GM19035 (cell line): ENCODE measurements around the gene SNHG17.
"Not testable (repeated sequence)": the region's sequence is repeated elsewhere in the genome, so short reads cannot be mapped to it uniquely, and the experiment has no call there.

ENCODE experiments used
- ATAC-seq: cut with Tn5 transposase; IDR thresholded peaks from one replicate; pipeline ENCODE4 v1.9.1; 2021; ENCODE audit not compliant: unreplicated experiment

The SNHG17 gene

DNA sequence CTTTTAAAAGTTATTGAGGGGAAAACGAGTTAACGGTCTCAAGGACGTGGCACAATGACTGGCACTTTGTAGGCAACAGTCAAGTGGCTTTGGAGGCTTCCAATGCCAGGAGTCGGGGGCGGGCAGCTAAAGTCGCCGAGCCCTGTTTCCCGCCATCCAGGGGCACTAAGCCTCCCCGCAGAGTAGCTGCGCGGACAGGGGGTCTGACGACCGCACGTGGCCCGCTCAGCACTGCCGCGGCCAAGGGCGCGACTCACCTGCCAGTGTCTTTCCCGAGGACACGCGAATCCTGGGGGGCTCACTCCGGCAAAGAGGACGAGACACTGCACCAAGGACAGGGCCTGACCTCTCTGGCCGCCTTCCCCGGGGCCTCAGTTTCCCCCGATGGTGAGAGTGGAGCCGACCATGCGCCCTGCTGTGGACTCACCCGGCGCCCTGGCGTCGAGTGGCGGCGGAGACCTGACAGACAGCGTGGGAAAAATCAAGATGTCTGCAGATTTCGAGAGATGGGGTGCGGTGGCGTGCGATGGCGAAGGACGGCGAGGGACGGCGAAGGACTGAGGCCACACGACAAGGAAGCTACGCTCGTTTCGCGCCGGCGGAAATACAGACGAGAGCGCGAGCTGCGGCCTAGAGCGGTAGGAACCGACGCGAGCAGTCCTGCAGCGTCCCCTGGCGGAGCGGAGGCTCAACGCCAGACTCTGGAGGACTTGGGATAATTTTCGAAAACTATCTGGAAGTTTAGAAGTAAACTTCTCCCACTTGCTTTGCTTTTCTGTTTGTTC, at the start of gene SNHG17:
Gene SNHG17, minus strand, starts transcription at position 559 of the 785 bp plus-strand sequence.
- ATAC-seq: peak; percentile 70

DNA sequence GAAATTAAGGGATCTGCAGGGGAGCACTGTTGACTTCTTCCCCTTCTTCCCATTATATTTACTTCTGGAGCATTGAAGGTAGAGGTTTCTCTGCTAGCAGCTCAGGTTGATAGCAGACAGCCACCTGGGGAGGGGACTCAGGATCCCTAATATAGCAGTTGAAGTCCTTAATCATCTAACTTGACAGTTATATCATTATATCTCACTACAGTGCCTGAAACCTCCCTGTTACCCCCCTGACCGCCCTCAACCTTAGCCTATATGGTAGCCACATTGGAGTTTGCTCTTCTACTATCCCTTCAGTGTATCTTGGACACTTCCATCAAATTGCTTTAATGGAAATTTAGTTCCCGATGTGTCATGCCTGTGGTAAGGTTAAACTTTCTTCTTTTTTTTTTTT, 44.5 kb upstream of the SNHG17 start:
- ATAC-seq: no peak

DNA sequence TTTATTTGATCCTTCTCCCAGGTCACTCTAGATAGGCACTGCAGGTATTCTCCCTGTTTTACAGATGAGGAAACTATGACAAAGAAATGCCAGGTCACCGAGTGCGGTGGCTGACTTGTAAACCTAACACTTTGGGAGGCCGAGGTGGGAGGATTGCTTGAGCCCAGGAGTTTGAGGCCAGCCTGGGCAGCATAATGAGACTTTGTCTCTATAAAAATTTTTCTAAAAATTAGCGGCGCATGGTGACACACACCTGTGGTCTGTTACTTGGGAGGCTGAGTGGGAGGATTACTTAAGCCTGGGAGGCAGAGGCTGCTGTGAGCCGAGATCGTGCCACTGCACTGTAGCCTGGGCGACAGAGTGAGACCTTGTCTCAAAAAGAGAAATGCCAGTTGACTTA, 42.6 kb upstream of the SNHG17 start:
- ATAC-seq: no peak

DNA sequence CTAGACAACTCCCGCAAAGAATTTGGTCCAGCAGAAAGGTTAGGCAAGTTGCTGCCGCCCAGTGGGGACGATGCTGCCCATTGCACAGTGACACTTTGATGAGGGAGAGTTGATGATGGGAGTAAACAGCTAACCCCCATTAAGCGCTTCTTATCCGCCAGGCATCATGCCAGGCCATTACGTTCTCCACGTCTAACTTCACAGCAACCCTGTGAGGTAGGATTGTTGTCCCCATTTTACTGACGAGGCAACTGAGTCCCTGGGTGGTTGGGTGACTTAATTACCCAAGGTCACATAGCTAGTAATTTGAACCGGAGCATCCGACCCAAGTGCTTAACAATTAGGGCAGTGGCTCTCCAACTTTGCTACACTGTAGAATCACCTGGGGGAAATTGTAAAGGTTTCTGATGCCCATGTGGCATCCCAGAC, 38.3 kb upstream of the SNHG17 start:
- peak; percentile 6 for ATAC-seq

- ATAC-seq: peak; percentile 95
These were observed 37.6 kb upstream of the SNHG17 start, which contains the start of gene RALGAPB for GRCh38 chr20:38472513-38473366. TSS of gene RALGAPB (plus strand) at chr20:38472843. CDS start at chr20:38488433, 15,590 bp downstream.

DNA sequence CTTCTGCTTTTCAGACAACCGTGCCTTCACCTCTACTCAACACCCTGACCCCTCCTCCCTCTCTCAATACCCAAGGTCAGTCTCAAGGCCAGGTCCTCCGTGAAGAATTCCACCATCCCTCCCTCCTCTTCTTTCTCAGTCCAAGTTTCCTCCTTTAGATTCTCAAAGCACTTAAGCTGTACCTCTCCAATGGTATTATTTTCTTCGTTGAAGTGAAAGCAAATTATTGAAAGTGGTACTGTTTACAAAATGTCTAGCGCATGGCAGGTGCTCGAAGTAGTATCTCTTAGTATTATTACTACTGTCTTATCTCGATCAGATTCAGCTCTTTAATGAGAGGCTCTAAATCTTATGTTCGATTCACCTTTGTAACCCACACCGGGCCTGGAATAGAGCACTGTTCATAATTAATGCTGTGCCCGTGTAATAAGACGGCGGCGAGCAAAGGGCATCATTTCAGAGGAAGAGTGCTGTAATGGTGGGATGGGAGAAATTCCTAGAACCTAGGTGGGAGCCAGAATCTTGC, 36.9 kb upstream of the SNHG17 start:
- ATAC-seq: peak; percentile 2

DNA sequence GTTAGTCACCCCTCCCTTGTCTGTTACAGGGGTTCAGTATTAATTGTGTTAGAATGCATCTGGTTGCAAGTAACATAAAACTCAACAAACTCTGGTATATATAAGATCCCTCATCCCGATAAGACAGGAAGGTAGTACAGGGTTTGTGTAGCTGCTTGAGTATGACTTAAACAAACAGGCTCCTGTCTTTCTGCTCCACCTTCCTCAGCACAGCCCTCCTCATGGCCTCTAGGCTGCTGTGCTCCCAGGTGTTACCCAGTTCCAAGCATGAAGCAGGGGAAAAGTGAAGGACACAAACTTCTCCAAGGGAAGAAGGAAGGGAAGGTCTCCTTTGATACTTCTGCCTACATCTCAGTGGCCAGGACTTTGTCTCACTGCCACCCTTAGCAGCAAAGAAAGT, 36.1 kb upstream of the SNHG17 start:
- ATAC-seq: no peak

DNA sequence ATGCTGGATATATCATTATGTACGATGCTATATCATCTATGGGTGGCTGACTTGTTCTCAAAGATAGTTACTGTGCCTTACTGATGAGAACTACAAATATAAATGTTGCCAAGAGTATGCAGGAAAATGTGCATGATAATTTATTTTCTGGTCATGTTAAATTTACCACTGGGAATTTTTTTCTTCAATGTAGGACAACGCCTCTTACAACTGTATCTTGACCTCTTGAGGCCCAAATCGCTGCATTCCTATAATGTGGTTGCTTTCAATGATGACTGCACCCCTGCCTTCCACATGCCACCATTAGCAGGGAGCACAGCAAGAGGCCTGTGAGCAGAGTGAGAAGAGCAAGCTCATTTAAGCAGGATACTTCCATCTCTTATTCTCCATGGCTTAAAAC, 31.9 kb upstream of the SNHG17 start:
- ATAC-seq: no peak

DNA sequence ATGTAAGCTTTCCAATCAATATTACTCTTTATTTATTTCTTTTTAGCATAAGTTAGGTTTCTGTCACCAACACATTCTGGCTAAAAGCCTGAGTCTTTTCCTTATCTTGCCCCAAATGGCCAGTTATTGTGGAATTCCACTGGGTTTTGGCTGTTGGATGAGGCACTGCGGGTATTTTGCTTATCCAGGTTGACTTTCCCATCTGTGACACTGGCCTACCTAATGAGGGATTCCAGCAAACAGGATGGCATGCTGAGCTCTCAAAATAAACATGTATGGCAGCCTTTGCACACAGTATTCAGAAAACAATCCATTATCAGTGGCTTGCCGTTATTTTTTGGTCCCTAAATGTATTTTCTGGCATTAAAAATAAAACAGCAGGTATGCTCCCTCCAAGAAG, 31.0 kb upstream of the SNHG17 start:
- no peak for ATAC-seq

DNA sequence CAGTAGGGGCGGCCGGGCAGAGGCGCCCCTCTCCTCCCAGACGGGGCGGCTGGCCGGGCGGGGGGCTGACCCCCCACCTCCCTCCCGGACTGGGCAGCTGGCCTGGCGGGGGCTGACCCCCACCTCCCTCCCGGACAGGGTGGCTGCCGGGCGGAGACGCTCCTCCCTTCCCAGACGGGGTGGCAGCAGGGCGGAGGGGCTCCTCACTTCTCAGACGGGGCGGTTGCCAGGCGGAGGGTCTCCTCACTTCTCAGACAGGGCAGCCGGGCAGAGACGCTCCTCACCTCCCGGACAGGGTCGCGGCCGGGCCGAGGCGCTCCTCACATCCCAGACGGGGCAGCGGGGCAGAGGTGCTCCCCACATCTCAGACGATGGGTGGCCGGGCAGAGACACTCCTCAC, 26.4 kb upstream of the SNHG17 start:
- ATAC-seq: not testable (repeated sequence)

GRCh38 chr20:38461167-38461566, 26.0 kb upstream of the SNHG17 start:
- not testable (repeated sequence) for ATAC-seq

GRCh38 chr20:38460631-38461030, 25.5 kb upstream of the SNHG17 start:
- ATAC-seq: not testable (repeated sequence)

DNA sequence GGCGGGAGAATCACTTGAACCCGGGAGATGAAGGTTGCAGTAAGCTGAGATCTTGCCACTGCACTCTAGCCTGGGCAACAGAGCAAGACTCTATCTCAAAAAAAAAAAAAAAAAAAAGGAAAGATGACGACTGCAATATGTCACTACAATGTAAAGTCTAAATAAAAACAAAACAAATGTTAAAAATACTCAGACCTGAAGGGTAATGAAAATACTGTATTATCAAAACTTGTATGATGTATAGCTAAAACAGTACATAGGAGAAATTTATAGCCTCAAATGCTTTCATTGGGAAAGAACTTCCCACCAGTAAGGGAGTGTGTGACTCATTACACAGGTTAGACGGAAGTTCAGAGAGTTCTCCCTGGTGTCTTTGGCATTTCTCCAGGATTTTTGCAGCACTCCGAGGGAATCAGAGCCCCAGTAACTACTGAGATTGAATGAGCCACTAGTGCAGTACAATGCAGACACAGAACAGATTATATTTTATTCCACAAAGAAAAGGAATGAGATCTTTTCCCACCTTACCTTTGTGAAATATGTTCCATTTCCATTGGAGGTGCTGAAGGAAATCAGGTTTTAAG, 25.0 kb upstream of the SNHG17 start:
- no peak for ATAC-seq

- ATAC-seq: no peak
These were observed 23.2 kb upstream of the SNHG17 start for GRCh38 chr20:38458314-38458713.

GRCh38 chr20:38454556-38455473, 19.7 kb upstream of the SNHG17 start:
- ATAC-seq: no peak

DNA sequence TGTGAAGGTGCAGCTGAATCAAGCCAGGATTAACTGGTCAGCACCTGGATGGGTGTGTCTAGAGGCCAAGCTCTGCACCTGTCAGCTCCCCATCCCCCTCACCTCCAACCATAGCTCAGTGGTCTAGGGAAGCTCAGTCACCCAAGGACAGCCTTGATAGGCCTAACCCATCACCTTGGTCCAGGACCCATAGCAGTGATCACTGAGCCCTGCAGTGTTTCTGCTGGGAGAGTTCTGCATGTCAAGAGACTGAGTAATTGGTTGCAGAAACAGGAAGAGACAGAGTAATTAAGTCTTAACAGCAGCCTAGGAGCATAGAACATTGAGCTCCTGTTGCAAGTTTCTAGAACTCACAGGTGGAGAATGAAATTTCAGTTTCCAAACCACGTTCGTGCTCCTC, 18.8 kb upstream of the SNHG17 start:
- no peak for ATAC-seq

- no peak for ATAC-seq
These were observed 17.9 kb upstream of the SNHG17 start for GRCh38 chr20:38452880-38453624.

DNA sequence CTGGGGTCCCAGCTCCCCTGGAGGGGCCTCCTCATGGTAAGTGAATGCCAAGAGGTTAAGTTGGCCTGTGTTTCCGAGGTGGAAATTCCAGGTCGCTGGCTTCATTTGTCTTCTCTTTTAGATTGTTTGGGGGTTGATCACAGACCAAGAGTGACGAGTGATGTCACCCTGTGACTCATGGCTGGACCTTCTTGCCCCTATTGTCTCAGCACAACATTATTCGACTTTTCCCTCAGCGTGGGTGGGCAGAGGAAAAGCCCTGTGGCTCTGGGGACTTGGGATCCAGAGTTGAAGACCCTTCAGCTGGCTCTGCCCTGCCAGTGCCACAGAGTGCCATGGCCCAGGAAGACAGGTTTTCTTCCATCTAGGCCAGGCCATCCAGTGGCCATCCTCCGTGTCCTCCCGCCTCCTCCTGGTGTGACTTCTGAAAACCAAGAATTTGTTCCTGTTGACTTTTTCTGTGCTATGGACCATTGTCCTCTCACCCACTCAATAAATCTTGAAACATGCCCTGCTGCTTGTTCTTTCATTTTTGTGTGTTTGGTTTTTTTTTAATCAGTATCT, 15.4 kb upstream of the SNHG17 start:
- ATAC-seq: no peak

DNA sequence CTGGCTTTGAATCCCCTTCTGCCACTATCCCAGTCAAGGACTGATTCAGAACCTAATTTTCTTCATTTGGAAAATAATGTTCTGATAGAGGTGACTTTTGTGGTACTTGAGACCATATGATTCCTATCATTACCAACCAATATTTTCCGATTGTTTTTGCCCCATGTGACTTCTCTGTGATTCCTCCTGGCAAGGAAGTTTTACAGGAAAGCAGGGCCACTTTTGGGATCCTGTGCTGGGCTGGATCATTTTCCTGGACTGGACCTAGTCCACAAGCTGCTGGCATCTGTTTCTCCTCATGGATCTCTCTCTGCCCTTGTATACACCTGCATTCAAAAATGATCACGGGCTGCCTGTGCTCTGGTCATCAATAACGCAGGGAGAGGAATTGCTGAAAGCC, 13.9 kb upstream of the SNHG17 start:
- ATAC-seq: no peak
